HFFc6 (cell line): ENCODE results near the gene TGFA. TPM values are rescaled to one million over a fixed set of nuclear protein-coding genes. Genes with fewer than 3 reads are reported as not detected.

ENCODE experiments used
- DNase-seq: peaks from one replicate; pipeline ENCODE4 v3.0.0-alpha.2; 2018
- H3K27ac Mint-ChIP-seq: 2 replicates; pipeline ENCODE4 v1.8.0; 2020; ENCODE audit warnings: mild to moderate bottlenecking, mixed read lengths
- H3K27me3 Mint-ChIP-seq: 2 replicates; pipeline ENCODE4 v1.8.0; 2021; ENCODE audit warnings: mild to moderate bottlenecking, moderate library complexity, mixed read lengths; ENCODE audit not compliant: insufficient read depth
- H3K36me3 Mint-ChIP-seq: 2 replicates; pipeline ENCODE4 v1.8.0; 2021; ENCODE audit warnings: low read depth, mixed read lengths
- H3K4me1 Mint-ChIP-seq: 2 replicates; pipeline ENCODE4 v1.8.0; 2020; ENCODE audit warnings: low read depth, mixed read lengths
- H3K4me3 Mint-ChIP-seq: 2 replicates; pipeline ENCODE4 v1.8.0; 2020; ENCODE audit warnings: mild to moderate bottlenecking, moderate library complexity, mixed read lengths
- H3K9me3 Mint-ChIP-seq: 2 replicates; pipeline ENCODE4 v1.8.0; 2020; ENCODE audit warnings: mild to moderate bottlenecking, mixed read lengths
- total RNA-seq, 6 experiments: library from RNA; stranded (reverse); fragmentation: NEBNext Ultra II Directional; extraction: Animal tissue kit (Norgen Biotek cat#: 25700); gene quantifications; 2 replicates in 1 of 6; 3 replicates in 5 of 6; pipeline ENCODE4 v1.2.3, GENCODE V29; 2021
- TF ChIP-seq, protein P1 (sequence below): fragments of 200-600 bp; sonication (generic); IDR thresholded peaks from 2 replicates; pipeline ENCODE4 v1.5.0; 2021; ENCODE audit warnings: antibody characterized with exemption, mild to moderate bottlenecking

TGFA gene
- total RNA-seq, 6 experiments from 2014 or later = 0.05 to 0.38 (median 0.26) TPM; not detected in 3

- Mint-ChIP-seq H3K27ac (no peak overlapping the region), H3K4me1 (no peaks in the 10 kb centered on the region; the same call in 1 of the 2 replicates), H3K27me3 (peaks cover 27% of the 10 kb centered on the region), H3K4me3 (peak overlapping the region; percentile 35; the same call in 1 of the 2 replicates), H3K36me3 (no peaks in the 10 kb centered on the region; the same call in 1 of the 2 replicates), H3K9me3 (peaks cover 8% of the 10 kb centered on the region)
- no peak for DNase-seq
- TF ChIP-seq, protein P1, sequence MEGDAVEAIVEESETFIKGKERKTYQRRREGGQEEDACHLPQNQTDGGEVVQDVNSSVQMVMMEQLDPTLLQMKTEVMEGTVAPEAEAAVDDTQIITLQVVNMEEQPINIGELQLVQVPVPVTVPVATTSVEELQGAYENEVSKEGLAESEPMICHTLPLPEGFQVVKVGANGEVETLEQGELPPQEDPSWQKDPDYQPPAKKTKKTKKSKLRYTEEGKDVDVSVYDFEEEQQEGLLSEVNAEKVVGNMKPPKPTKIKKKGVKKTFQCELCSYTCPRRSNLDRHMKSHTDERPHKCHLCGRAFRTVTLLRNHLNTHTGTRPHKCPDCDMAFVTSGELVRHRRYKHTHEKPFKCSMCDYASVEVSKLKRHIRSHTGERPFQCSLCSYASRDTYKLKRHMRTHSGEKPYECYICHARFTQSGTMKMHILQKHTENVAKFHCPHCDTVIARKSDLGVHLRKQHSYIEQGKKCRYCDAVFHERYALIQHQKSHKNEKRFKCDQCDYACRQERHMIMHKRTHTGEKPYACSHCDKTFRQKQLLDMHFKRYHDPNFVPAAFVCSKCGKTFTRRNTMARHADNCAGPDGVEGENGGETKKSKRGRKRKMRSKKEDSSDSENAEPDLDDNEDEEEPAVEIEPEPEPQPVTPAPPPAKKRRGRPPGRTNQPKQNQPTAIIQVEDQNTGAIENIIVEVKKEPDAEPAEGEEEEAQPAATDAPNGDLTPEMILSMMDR = no peak
Observed at GRCh38 chr2:70531419-70532086, 22.1 kb downstream of the TGFA start.

GRCh38 chr2:70529610-70530009 is 24.0 kb downstream of the TGFA start:
- DNase-seq = no peak
- Mint-ChIP-seq H3K36me3 (no peaks in the 10 kb centered on the region), H3K27me3 (peaks cover 22% of the 10 kb centered on the region), H3K4me1 (peaks cover 8% of the 10 kb centered on the region), H3K4me3 (no peak overlapping the region), H3K27ac (no peak overlapping the region), H3K9me3 (no peaks in the 10 kb centered on the region)
- TF ChIP-seq, protein P1 = no peak

DNA sequence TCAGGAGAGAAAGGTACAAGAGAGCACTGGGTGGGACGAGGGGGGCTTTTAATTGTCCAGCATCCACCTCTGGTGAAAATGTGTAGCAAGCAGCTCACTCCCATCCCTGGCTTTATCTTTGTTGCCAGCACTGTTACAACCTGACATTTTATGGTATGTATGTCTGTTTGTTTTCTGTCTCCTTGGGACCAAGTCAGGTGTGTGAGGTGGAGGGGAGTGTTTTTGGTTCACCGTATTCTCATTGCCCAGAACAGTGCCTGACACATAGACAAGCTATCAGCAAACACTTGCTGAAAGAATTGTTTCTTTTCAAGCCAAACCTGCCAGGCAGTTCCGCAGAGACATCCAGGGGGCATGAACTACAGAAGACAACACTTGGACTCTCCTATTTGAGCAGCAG is 24.7 kb downstream of the TGFA start:
- Mint-ChIP-seq H3K36me3 (no peaks in the 10 kb centered on the region), H3K9me3 (no peaks in the 10 kb centered on the region), H3K4me1 (peaks cover 15% of the 10 kb centered on the region), H3K27me3 (peaks cover 17% of the 10 kb centered on the region), H3K4me3 (no peak overlapping the region), H3K27ac (no peak overlapping the region)
- DNase-seq = no peak
- TF ChIP-seq, protein P1 = no peak

DNA sequence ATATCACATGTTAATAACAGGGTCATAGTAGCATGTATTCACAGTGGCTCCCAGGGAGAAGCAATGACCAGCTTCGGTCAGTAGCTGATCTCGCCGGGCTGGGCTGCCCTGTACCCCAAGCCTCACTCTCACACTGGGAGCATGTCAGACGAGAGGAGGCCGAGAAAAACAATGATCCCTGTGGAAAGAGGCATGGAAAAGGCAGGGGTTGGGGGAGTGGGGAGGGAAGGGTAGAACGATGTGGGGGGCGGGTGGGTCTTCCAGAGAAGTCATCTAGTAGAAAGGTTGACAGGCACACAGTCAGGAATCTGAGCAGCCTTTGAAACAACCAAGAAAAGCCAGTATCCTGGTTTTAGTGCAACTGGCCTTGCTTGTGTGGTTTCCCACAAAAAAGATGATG is 25.4 kb downstream of the TGFA start:
- Mint-ChIP-seq H3K4me1 (peaks cover 21% of the 10 kb centered on the region), H3K27ac (no peak overlapping the region), H3K27me3 (peaks cover 13% of the 10 kb centered on the region), H3K4me3 (no peak overlapping the region), H3K9me3 (no peaks in the 10 kb centered on the region), H3K36me3 (no peaks in the 10 kb centered on the region)
- DNase-seq = no peak
- TF ChIP-seq, protein P1 = no peak

GRCh38 chr2:70527447-70528080 is 26.1 kb downstream of the TGFA start:
- Mint-ChIP-seq H3K4me3 (no peak overlapping the region), H3K4me1 (peaks cover 21% of the 10 kb centered on the region), H3K27me3 (peaks cover 9% of the 10 kb centered on the region), H3K36me3 (no peaks in the 10 kb centered on the region), H3K9me3 (no peaks in the 10 kb centered on the region), H3K27ac (no peak overlapping the region)
- peak; percentile 12 for DNase-seq
- TF ChIP-seq, protein P1 = no peak
